Spleen (tissue), 7 donors: ENCODE results near the gene PTRHD1.

ENCODE experiments used
- POLR2A ChIP-seq, 3 donors: fragments of 450-650 bp; IDR thresholded peaks; one replicate each; pipeline ENCODE4 v1.5.1; 2017; ENCODE audit warnings: antibody characterized with exemption in 3 of 3, mild to moderate bottlenecking in 1 of 3
- TF ChIP-seq, protein P1 (sequence below), 11 experiments: fragments of 200-600 bp in 7 of 11; fragments of 450-650 bp in 4 of 11; sonication (generic) in 4 of 11; IDR thresholded peaks in 8 of 11; conservative IDR thresholded peaks in 3 of 11; 1 replicate in 7 of 11; 2 replicates in 4 of 11; pipeline versions ENCODE4 v1.4.0 to v1.8.0; 2016 to 2021; ENCODE audit warnings: antibody characterized with exemption in 11 of 11, inconsistent platforms in 4 of 11, mild to moderate bottlenecking in 1 of 11
- donor health status: DM: no; HTN: no; CAD: no; lungs with moderate emphysema.
- donor health status: DM: no; HTN: no; CAD: no.
- donor health status: DM: no; HTN: no; CAD: no.

DNA sequence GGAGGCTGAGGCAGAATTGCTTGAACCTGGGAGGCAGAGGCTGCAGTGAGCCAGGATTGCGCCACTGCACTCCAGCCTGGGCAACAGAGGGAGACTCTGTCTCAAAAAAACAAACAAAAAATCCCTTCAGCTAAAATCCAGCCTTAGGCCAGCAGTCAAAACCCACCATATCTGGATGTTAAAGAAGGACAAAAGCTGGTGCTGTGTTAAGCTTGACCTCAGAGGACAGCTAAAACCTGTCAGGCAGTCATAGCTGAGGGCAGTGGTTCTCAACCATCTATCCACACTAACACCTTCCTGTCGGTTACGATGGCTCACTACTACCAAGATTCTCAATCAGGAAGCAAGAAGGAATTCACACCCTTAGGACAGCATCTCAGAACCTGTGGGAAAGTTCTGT, 9.6 kb downstream of the PTRHD1 start:
- TF ChIP-seq, protein P1, sequence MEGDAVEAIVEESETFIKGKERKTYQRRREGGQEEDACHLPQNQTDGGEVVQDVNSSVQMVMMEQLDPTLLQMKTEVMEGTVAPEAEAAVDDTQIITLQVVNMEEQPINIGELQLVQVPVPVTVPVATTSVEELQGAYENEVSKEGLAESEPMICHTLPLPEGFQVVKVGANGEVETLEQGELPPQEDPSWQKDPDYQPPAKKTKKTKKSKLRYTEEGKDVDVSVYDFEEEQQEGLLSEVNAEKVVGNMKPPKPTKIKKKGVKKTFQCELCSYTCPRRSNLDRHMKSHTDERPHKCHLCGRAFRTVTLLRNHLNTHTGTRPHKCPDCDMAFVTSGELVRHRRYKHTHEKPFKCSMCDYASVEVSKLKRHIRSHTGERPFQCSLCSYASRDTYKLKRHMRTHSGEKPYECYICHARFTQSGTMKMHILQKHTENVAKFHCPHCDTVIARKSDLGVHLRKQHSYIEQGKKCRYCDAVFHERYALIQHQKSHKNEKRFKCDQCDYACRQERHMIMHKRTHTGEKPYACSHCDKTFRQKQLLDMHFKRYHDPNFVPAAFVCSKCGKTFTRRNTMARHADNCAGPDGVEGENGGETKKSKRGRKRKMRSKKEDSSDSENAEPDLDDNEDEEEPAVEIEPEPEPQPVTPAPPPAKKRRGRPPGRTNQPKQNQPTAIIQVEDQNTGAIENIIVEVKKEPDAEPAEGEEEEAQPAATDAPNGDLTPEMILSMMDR (IDR thresholded peaks at IDR 0.05 in 8 of 11, conservative IDR thresholded peaks at IDR 0.05 in 3 of 11) = no peak
- TF ChIP-seq POLR2A (IDR thresholded peaks at IDR 0.05) = no peak
